HCT116 (cell line): ENCODE results near the gene B3GALT2.

Experiments used
- CEBPB ChIP-seq: IDR thresholded peaks from 2 replicates; pipeline ENCODE4 v1.6.1; 2012; ENCODE audit warnings: low read depth
- EZH2 ChIP-seq: fragments of 200-600 bp; sonication (generic); IDR thresholded peaks from 2 replicates; pipeline ENCODE4 v1.6.1; 2017; ENCODE audit warnings: antibody characterized with exemption, mixed run types
- EZH2phosphoT487 ChIP-seq: fragments of 200-600 bp; IDR thresholded peaks from 2 replicates; pipeline ENCODE4 v1.6.1; 2018; ENCODE audit warnings: antibody characterized with exemption, borderline replicate concordance
- POLR2A ChIP-seq: IDR thresholded peaks from 2 replicates; pipeline ENCODE4 v1.7.0; 2011; ENCODE audit warnings: borderline replicate concordance; ENCODE audit not compliant: insufficient read depth, insufficient read length; ENCODE audit errors: extremely low read depth
- POLR2AphosphoS5 ChIP-seq: IDR thresholded peaks from 2 replicates; pipeline ENCODE4 v1.6.1; 2011; ENCODE audit warnings: mild to moderate bottlenecking, low read depth, low read length, moderate library complexity
- SIN3A ChIP-seq: IDR thresholded peaks from 2 replicates; pipeline ENCODE4 v1.6.1; 2012; ENCODE audit warnings: low read depth
- SP1 ChIP-seq: IDR thresholded peaks from 2 replicates; pipeline ENCODE4 v1.6.1; 2012; ENCODE audit warnings: low read depth
- TCF7L2 ChIP-seq: IDR thresholded peaks from 2 replicates; pipeline ENCODE4 v1.7.0; 2011; ENCODE audit warnings: borderline replicate concordance, inconsistent platforms; ENCODE audit not compliant: insufficient read depth, insufficient read length; ENCODE audit errors: extremely low read depth
- YY1 ChIP-seq: IDR thresholded peaks from 2 replicates; pipeline ENCODE4 v1.6.1; 2011; ENCODE audit warnings: low read length, low read depth, moderate library complexity, mild to moderate bottlenecking; ENCODE audit not compliant: insufficient replicate concordance; ENCODE audit errors: extremely low read depth
- ZNF274 ChIP-seq: fragments of 200-500 bp; sonication (Bioruptor generic); IDR thresholded peaks from 2 replicates; pipeline ENCODE4 v1.6.1; 2014; ENCODE audit warnings: mild to moderate bottlenecking, low read depth, low read length, inconsistent platforms
- TF ChIP-seq, protein P1 (sequence below), 3 experiments: fragments of 200-600 bp in 1 of 3; sonication (generic) in 1 of 3; IDR thresholded peaks in 2 of 3; conservative IDR thresholded peaks in 1 of 3; 2 replicates each; pipeline ENCODE4 v1.5.1; 2012 to 2017; ENCODE audit warnings: low read depth in 2 of 3, low read length in 2 of 3, antibody characterized with exemption in 1 of 3, borderline replicate concordance in 1 of 3, control low read depth in 1 of 3, mild to moderate bottlenecking in 1 of 3, mixed read lengths in 1 of 3, mixed run types in 1 of 3, moderate library complexity in 1 of 3; ENCODE audit not compliant: insufficient read depth in 1 of 3
- TF ChIP-seq, protein P2 (sequence below): IDR thresholded peaks from 2 replicates; pipeline ENCODE4 v1.6.1; 2012; ENCODE audit warnings: low read depth
- TF ChIP-seq, protein P3 (sequence below): IDR thresholded peaks from 2 replicates; pipeline ENCODE4 v1.6.1; 2012

DNA sequence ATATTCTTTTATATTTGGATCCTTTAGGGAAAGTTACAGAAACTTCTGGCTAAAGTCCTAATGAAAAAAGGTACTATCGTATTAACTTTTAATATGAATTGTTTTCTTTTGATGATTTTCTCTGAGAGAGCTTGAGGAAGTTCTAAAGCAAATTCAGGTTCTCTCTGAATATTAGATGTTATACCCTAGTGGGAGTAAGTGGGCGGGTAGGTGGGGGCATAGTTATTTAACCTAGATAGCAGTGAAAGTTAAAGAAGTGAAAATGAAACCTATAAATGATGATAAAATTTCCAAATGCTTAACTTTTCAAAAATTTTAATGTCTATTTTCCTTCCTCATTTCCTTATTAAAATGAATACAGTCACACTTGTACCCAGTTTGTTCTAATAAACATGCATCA, 26.2 kb upstream of the B3GALT2 start:
- TF ChIP-seq, protein P1, sequence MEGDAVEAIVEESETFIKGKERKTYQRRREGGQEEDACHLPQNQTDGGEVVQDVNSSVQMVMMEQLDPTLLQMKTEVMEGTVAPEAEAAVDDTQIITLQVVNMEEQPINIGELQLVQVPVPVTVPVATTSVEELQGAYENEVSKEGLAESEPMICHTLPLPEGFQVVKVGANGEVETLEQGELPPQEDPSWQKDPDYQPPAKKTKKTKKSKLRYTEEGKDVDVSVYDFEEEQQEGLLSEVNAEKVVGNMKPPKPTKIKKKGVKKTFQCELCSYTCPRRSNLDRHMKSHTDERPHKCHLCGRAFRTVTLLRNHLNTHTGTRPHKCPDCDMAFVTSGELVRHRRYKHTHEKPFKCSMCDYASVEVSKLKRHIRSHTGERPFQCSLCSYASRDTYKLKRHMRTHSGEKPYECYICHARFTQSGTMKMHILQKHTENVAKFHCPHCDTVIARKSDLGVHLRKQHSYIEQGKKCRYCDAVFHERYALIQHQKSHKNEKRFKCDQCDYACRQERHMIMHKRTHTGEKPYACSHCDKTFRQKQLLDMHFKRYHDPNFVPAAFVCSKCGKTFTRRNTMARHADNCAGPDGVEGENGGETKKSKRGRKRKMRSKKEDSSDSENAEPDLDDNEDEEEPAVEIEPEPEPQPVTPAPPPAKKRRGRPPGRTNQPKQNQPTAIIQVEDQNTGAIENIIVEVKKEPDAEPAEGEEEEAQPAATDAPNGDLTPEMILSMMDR (IDR thresholded peaks at IDR 0.05 in 2 of 3, conservative IDR thresholded peaks at IDR 0.05 in 1 of 3; ENCODE audit: borderline replicate concordance in 1 of 3, insufficient read depth in 1 of 3, low read depth in 2 of 3, low read length in 2 of 3), result no peak
- TF ChIP-seq EZH2phosphoT487 (no peak), SIN3A (no peak), YY1 (no peak), CEBPB (no peak), EZH2 (no peak), POLR2A (no peak), TCF7L2 (no peak), ZNF274 (no peak), POLR2AphosphoS5 (no peak), SP1 (no peak)
- TF ChIP-seq, protein P2, sequence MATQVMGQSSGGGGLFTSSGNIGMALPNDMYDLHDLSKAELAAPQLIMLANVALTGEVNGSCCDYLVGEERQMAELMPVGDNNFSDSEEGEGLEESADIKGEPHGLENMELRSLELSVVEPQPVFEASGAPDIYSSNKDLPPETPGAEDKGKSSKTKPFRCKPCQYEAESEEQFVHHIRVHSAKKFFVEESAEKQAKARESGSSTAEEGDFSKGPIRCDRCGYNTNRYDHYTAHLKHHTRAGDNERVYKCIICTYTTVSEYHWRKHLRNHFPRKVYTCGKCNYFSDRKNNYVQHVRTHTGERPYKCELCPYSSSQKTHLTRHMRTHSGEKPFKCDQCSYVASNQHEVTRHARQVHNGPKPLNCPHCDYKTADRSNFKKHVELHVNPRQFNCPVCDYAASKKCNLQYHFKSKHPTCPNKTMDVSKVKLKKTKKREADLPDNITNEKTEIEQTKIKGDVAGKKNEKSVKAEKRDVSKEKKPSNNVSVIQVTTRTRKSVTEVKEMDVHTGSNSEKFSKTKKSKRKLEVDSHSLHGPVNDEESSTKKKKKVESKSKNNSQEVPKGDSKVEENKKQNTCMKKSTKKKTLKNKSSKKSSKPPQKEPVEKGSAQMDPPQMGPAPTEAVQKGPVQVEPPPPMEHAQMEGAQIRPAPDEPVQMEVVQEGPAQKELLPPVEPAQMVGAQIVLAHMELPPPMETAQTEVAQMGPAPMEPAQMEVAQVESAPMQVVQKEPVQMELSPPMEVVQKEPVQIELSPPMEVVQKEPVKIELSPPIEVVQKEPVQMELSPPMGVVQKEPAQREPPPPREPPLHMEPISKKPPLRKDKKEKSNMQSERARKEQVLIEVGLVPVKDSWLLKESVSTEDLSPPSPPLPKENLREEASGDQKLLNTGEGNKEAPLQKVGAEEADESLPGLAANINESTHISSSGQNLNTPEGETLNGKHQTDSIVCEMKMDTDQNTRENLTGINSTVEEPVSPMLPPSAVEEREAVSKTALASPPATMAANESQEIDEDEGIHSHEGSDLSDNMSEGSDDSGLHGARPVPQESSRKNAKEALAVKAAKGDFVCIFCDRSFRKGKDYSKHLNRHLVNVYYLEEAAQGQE, result no peak
- TF ChIP-seq, protein P3, sequence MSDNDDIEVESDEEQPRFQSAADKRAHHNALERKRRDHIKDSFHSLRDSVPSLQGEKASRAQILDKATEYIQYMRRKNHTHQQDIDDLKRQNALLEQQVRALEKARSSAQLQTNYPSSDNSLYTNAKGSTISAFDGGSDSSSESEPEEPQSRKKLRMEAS, result no peak
